DOHH2 (cell line): Measurements from ENCODE around the gene ADAMTS2.

Experiments
- H3F3A ChIP-seq: fragments of 200-600 bp; sonication (generic), shearing (Covaris generic); 2 replicates; pipeline ENCODE4 v1.6.0; 2016; ENCODE audit warnings: antibody characterized with exemption, mild to moderate bottlenecking; ENCODE audit not compliant: control insufficient read depth, insufficient read depth
- H3K27ac ChIP-seq: fragments of 200-600 bp; sonication (generic); 2 replicates; pipeline ENCODE4 v1.5.1; 2014; ENCODE audit warnings: low read depth, mild to moderate bottlenecking, low read length, moderate library complexity
- H3K27me3 ChIP-seq: fragments of 200-600 bp; sonication (generic); 2 replicates; pipeline ENCODE4 v1.6.1; 2014; ENCODE audit warnings: mild to moderate bottlenecking, low read length, mixed read lengths; ENCODE audit not compliant: control insufficient read depth
- H3K36me3 ChIP-seq: fragments of 200-600 bp; sonication (generic); 2 replicates; pipeline ENCODE4 v1.6.1; 2014; ENCODE audit warnings: mild to moderate bottlenecking, low read length, moderate library complexity, mixed read lengths; ENCODE audit not compliant: control insufficient read depth
- H3K4me1 ChIP-seq: fragments of 200-600 bp; sonication (generic); 2 replicates; pipeline ENCODE4 v1.6.1; 2014; ENCODE audit warnings: mild to moderate bottlenecking, low read length, mixed read lengths; ENCODE audit not compliant: control insufficient read depth
- H3K4me2 ChIP-seq: fragments of 200-600 bp; sonication (generic); 2 replicates; pipeline ENCODE4 v1.6.0; 2014; ENCODE audit warnings: mild to moderate bottlenecking, low read length, moderate library complexity
- H3K4me3 ChIP-seq: fragments of 200-600 bp; sonication (generic); 2 replicates; pipeline ENCODE4 v1.5.1; 2014; ENCODE audit warnings: mild to moderate bottlenecking, low read length, mixed read lengths
- H3K79me2 ChIP-seq: fragments of 200-600 bp; sonication (generic); 2 replicates; pipeline ENCODE4 v1.6.1; 2014; ENCODE audit warnings: mild to moderate bottlenecking, low read length, mixed read lengths; ENCODE audit not compliant: control insufficient read depth
- H3K9me2 ChIP-seq: fragments of 200-600 bp; sonication (generic); replicated peaks from 2 replicates; pipeline ENCODE4 v1.6.1; 2014; ENCODE audit warnings: mild to moderate bottlenecking, low read length, mixed read lengths; ENCODE audit not compliant: control insufficient read depth
- H3K9me3 ChIP-seq: fragments of 200-600 bp; sonication (generic); 2 replicates; pipeline ENCODE4 v1.6.1; 2014; ENCODE audit warnings: antibody characterized with exemption, low read length, mixed read lengths; ENCODE audit not compliant: control insufficient read depth, insufficient read depth
- H4K20me1 ChIP-seq: fragments of 200-600 bp; sonication (generic); 2 replicates; pipeline ENCODE4 v1.6.0; 2014; ENCODE audit warnings: low read depth, mild to moderate bottlenecking, antibody characterized with exemption, low read length, moderate library complexity; ENCODE audit not compliant: control insufficient read depth, insufficient read depth
- CTCF ChIP-seq: fragments of 200-600 bp; sonication (generic); IDR thresholded peaks from one replicate; pipeline ENCODE4 v1.5.1; 2014; ENCODE audit warnings: antibody characterized with exemption, mild to moderate bottlenecking, low read depth, low read length; ENCODE audit not compliant: poor library complexity, severe bottlenecking
- EZH2phosphoT487 ChIP-seq: fragments of 200-600 bp; sonication (generic); IDR thresholded peaks from 2 replicates; pipeline ENCODE4 v1.6.1; 2017; ENCODE audit warnings: borderline replicate concordance, mild to moderate bottlenecking, antibody characterized with exemption, low read length, moderate library complexity, mixed read lengths

Gene ADAMTS2

DNA sequence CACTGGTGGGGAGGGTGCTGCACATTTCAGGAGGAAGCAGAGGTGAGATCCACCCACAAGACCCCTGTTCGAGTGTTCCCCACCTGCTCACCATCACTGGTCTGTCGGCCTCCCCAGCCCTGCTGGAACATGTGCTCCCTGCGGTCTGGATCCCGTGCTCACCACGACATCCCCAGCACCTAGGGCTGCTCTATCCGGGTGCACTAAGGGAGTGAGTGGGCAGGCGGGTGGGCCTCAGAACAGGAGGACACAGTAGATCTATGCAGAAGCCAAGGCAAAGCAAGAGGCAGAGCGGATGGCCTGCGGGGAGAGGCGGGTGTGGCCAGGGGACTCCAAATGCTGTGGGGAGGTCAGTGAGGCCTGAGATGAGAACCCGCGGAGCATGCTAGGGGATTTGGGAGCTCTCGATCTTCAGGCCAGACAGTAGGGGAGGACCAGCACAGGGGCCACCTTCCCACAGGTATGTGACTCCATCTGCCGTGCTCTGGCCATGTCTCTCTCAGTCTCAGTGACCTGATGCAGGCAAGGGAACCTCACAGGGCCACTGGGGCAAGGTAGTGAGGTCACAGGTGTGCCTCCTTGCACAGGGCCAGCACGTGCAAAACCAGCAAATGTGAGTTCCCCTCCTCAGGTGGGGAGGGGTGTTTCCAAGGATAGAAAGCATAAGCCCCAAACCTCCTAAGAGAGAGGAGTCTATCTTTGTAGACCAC lies 150.9 kb downstream of the ADAMTS2 start:
- Histone ChIP-seq H4K20me1 (no peaks in the 10 kb centered on the region), H3K4me3 (no peak overlapping the region), H3K4me1 (no peaks in the 10 kb centered on the region), H3K27me3 (no peaks in the 10 kb centered on the region), H3K9me2 (no peaks in the 10 kb centered on the region), H3K79me2 (no peaks in the 10 kb centered on the region), H3F3A (no peaks in the 10 kb centered on the region), H3K4me2 (no peak overlapping the region), H3K36me3 (no peaks in the 10 kb centered on the region), H3K9me3 (no peaks in the 10 kb centered on the region), H3K27ac (no peak overlapping the region)
- TF ChIP-seq CTCF = no peak

GRCh38 chr5:179193746-179194145 lies 151.5 kb downstream of the ADAMTS2 start:
- Histone ChIP-seq H3K9me2 (no peaks in the 10 kb centered on the region), H3K4me3 (no peak overlapping the region), H3K36me3 (no peaks in the 10 kb centered on the region), H3K27ac (no peak overlapping the region), H3K4me1 (no peaks in the 10 kb centered on the region), H3K9me3 (no peaks in the 10 kb centered on the region), H4K20me1 (no peaks in the 10 kb centered on the region), H3K79me2 (no peaks in the 10 kb centered on the region), H3K27me3 (no peaks in the 10 kb centered on the region), H3F3A (no peaks in the 10 kb centered on the region), H3K4me2 (no peak overlapping the region)
- TF ChIP-seq EZH2phosphoT487 = no peak
- no peak for TF ChIP-seq CTCF

- H3K27me3 ChIP-seq = no peaks in the 10 kb centered on the region
- no peak overlapping the region for H3K4me3 ChIP-seq
- TF ChIP-seq EZH2phosphoT487 = no peak
- TF ChIP-seq CTCF = no peak
- H3K4me1 ChIP-seq = no peaks in the 10 kb centered on the region
- no peaks in the 10 kb centered on the region for H3K79me2 ChIP-seq
- no peak overlapping the region for H3K4me2 ChIP-seq
- H3F3A ChIP-seq = no peaks in the 10 kb centered on the region
- H3K36me3 ChIP-seq = no peaks in the 10 kb centered on the region
- no peaks in the 10 kb centered on the region for H4K20me1 ChIP-seq
- no peaks in the 10 kb centered on the region for H3K9me3 ChIP-seq
- no peak overlapping the region for H3K27ac ChIP-seq
- no peaks in the 10 kb centered on the region for H3K9me2 ChIP-seq
These were observed 152.3 kb downstream of the ADAMTS2 start for GRCh38 chr5:179192891-179193470.
